Activated naive CD4-positive, alpha-beta T cell treated with anti-CD3 and anti-CD28 coated beads for 36 hours (primary cell): Measurements from ENCODE around the gene DOCK1. TPM values are rescaled to one million over a fixed set of nuclear protein-coding genes. Genes with fewer than 3 reads are reported as not detected.
"Not testable (repeated sequence)": the region's sequence is repeated elsewhere in the genome, so short reads cannot be mapped to it uniquely, and the experiment has no call there.

Source experiments
- CTCF ChIA-PET: fragments of 350-600 bp; sonication (Branson Sonifier 250); formaldehyde crosslinking; loops from one replicate; lab custom pipeline; 2021; ENCODE audit warnings: antibody characterized with exemption; lab: Charles Lee
- DNase-seq: peaks from one replicate; pipeline ENCODE4 v3.0.0-alpha.2; 2020
- H3K27ac Mint-ChIP-seq: one replicate; pipeline ENCODE4 v1.8.0; 2021; ENCODE audit warnings: mild to moderate bottlenecking, mixed read lengths
- H3K27me3 Mint-ChIP-seq: one replicate; pipeline ENCODE4 v1.8.0; 2021; ENCODE audit warnings: low read depth, mixed read lengths
- H3K36me3 Mint-ChIP-seq: one replicate; pipeline ENCODE4 v1.8.0; 2021; ENCODE audit warnings: low read depth, mixed read lengths
- H3K4me1 Mint-ChIP-seq: one replicate; pipeline ENCODE4 v1.8.0; 2021; ENCODE audit warnings: low read depth, mixed read lengths
- H3K4me3 Mint-ChIP-seq: one replicate; pipeline ENCODE4 v1.8.0; 2021; ENCODE audit warnings: mild to moderate bottlenecking, moderate library complexity, mixed read lengths
- H3K9me3 Mint-ChIP-seq: one replicate; pipeline ENCODE4 v1.8.0; 2021; ENCODE audit warnings: mixed read lengths
- intact Hi-C: fragments of 100-400 bp; cut with micrococcal nuclease; formaldehyde crosslinking; loops from one replicate; pipeline ENCODE4 v1.15.1; 2023
- total RNA-seq, 2 experiments: library from RNA; stranded (reverse); gene quantifications; one replicate each; pipeline ENCODE4 v1.2.3, GENCODE V29; 2021

Gene DOCK1
- total RNA-seq, 2 experiments from 2014 or later = 0.49 to 0.72 TPM

- CTCF ChIA-PET = interaction anchor here (0.6 kb wide), 1 partner anchor 407 kb away, joined by 3 read pairs; no protein-coding TSS in a partner anchor
- H3K4me1 Mint-ChIP-seq = peaks cover 2% of the 10 kb centered on the region
These were observed 378.3 kb downstream of the DOCK1 start for GRCh38 chr10:127283576-127283975.

GRCh38 chr10:127290850-127291249 is 385.6 kb downstream of the DOCK1 start:
- intact Hi-C loops = loop anchor here (10.0 kb wide), 1 partner anchor 1396 kb away; the partner anchor contains the start of gene FANK1
- H3K4me3 Mint-ChIP-seq = no peak overlapping the region
- peaks cover 6% of the 10 kb centered on the region for H3K36me3 Mint-ChIP-seq

More at GRCh38 chr10:127283576-127283975, 378.3 kb downstream of the DOCK1 start:
- peaks cover 4% of the 10 kb centered on the region for H3K9me3 Mint-ChIP-seq
- no peak overlapping the region for H3K27ac Mint-ChIP-seq
- no peak for DNase-seq
- H3K27me3 Mint-ChIP-seq = peaks cover 14% of the 10 kb centered on the region
- intact Hi-C loops = no loop called here
- peaks cover 3% of the 10 kb centered on the region for H3K36me3 Mint-ChIP-seq
- no peak overlapping the region for H3K4me3 Mint-ChIP-seq

GRCh38 chr10:127291329-127291728 is 386.1 kb downstream of the DOCK1 start:
- intact Hi-C loops = loop anchor here (10.0 kb wide), 1 partner anchor 1397 kb away; the partner anchor contains the start of gene FANK1
- Mint-ChIP-seq H3K9me3 (peaks cover 4% of the 10 kb centered on the region), H3K36me3 (peaks cover 6% of the 10 kb centered on the region), H3K4me3 (no peak overlapping the region), H3K27me3 (peaks cover 41% of the 10 kb centered on the region), H3K4me1 (peaks cover 27% of the 10 kb centered on the region), H3K27ac (no peak overlapping the region)
- DNase-seq = no peak
- CTCF ChIA-PET = interaction anchor here (0.6 kb wide), 1 partner anchor 141 kb away, joined by 3 read pairs; no protein-coding TSS in a partner anchor

More at GRCh38 chr10:127290850-127291249, 385.6 kb downstream of the DOCK1 start:
- no peak overlapping the region for H3K27ac Mint-ChIP-seq
- CTCF ChIA-PET = interaction anchor here (0.6 kb wide), 1 partner anchor 141 kb away, joined by 3 read pairs; no protein-coding TSS in a partner anchor
- no peak for DNase-seq
- peaks cover 4% of the 10 kb centered on the region for H3K9me3 Mint-ChIP-seq
- H3K4me1 Mint-ChIP-seq = peaks cover 25% of the 10 kb centered on the region
- peaks cover 40% of the 10 kb centered on the region for H3K27me3 Mint-ChIP-seq

GRCh38 chr10:127292888-127293287 is 387.7 kb downstream of the DOCK1 start:
- Mint-ChIP-seq H3K4me1 (peaks cover 27% of the 10 kb centered on the region), H3K27me3 (peaks cover 37% of the 10 kb centered on the region), H3K4me3 (no peak overlapping the region), H3K9me3 (peaks cover 4% of the 10 kb centered on the region), H3K36me3 (peaks cover 6% of the 10 kb centered on the region), H3K27ac (peak overlapping the region; percentile 27)
- CTCF ChIA-PET = no interaction called here
- intact Hi-C loops = loop anchor here (1.0 to 10.0 kb wide), 2 partner anchors 39 to 1398 kb away; partner anchors contain the start of gene FANK1
- no peak for DNase-seq

- DNase-seq = peak; percentile 80
- H3K27ac Mint-ChIP-seq = no peak overlapping the region
These were observed 388.4 kb downstream of the DOCK1 start for GRCh38 chr10:127293640-127294039.

GRCh38 chr10:127296696-127297095 is 391.5 kb downstream of the DOCK1 start:
- DNase-seq = no peak
- no peaks in the 10 kb centered on the region for H3K9me3 Mint-ChIP-seq
- CTCF ChIA-PET = no interaction called here
- intact Hi-C loops = loop anchor here (10.0 kb wide), 1 partner anchor 1402 kb away; the partner anchor contains the start of gene FANK1
- H3K4me3 Mint-ChIP-seq = no peak overlapping the region
- H3K27me3 Mint-ChIP-seq = peaks cover 25% of the 10 kb centered on the region
- no peak overlapping the region for H3K27ac Mint-ChIP-seq
- H3K36me3 Mint-ChIP-seq = peaks cover 3% of the 10 kb centered on the region
- H3K4me1 Mint-ChIP-seq = peaks cover 27% of the 10 kb centered on the region

More at GRCh38 chr10:127293640-127294039, 388.4 kb downstream of the DOCK1 start:
- Mint-ChIP-seq H3K36me3 (peaks cover 3% of the 10 kb centered on the region), H3K9me3 (no peaks in the 10 kb centered on the region), H3K4me1 (peaks cover 27% of the 10 kb centered on the region), H3K27me3 (peaks cover 35% of the 10 kb centered on the region), H3K4me3 (no peak overlapping the region)
- CTCF ChIA-PET = no interaction called here
- intact Hi-C loops = loop anchor here (1.0 to 10.0 kb wide), 2 partner anchors 39 to 1399 kb away; partner anchors contain the start of gene FANK1

- no peak for DNase-seq
- Mint-ChIP-seq H3K4me1 (peaks cover 15% of the 10 kb centered on the region), H3K36me3 (peaks cover 3% of the 10 kb centered on the region), H3K9me3 (no peaks in the 10 kb centered on the region), H3K27me3 (peaks cover 18% of the 10 kb centered on the region), H3K4me3 (no peak overlapping the region), H3K27ac (no peak overlapping the region)
- intact Hi-C loops = loop anchor here (10.0 kb wide), 1 partner anchor 1404 kb away; the partner anchor contains the start of gene FANK1
- CTCF ChIA-PET = no interaction called here
These were observed 393.2 kb downstream of the DOCK1 start for GRCh38 chr10:127298381-127298780.

- H3K9me3 Mint-ChIP-seq, DNase-seq, H3K36me3 Mint-ChIP-seq, H3K27ac Mint-ChIP-seq, CTCF ChIA-PET, H3K4me3 Mint-ChIP-seq, H3K4me1 Mint-ChIP-seq: not testable (repeated sequence)
- H3K27me3 Mint-ChIP-seq = peaks cover 12% of the 10 kb centered on the region
- intact Hi-C loops = loop anchor here (10.0 kb wide), 1 partner anchor 1404 kb away; the partner anchor contains the start of gene FANK1
These were observed 394.0 kb downstream of the DOCK1 start for GRCh38 chr10:127299192-127299591.

- Mint-ChIP-seq H3K36me3 (no peaks in the 10 kb centered on the region), H3K27ac (no peak overlapping the region), H3K4me1 (peaks cover 3% of the 10 kb centered on the region), H3K4me3 (no peak overlapping the region), H3K27me3 (peaks cover 12% of the 10 kb centered on the region), H3K9me3 (no peaks in the 10 kb centered on the region)
- DNase-seq = no peak
- intact Hi-C loops = loop anchor here (10.0 kb wide), 1 partner anchor 1405 kb away; the partner anchor contains the start of gene FANK1
- CTCF ChIA-PET = no interaction called here
These were observed 394.9 kb downstream of the DOCK1 start for GRCh38 chr10:127299956-127300689.

GRCh38 chr10:127300868-127301321 is 395.7 kb downstream of the DOCK1 start:
- no peak for DNase-seq
- intact Hi-C loops = no loop called here
- CTCF ChIA-PET = no interaction called here
- no peaks in the 10 kb centered on the region for H3K36me3 Mint-ChIP-seq
- H3K27ac Mint-ChIP-seq = no peak overlapping the region
- peaks cover 12% of the 10 kb centered on the region for H3K27me3 Mint-ChIP-seq
- H3K9me3 Mint-ChIP-seq = no peaks in the 10 kb centered on the region
- H3K4me3 Mint-ChIP-seq = no peak overlapping the region
- H3K4me1 Mint-ChIP-seq = peaks cover 2% of the 10 kb centered on the region

GRCh38 chr10:127302343-127302742 is 397.1 kb downstream of the DOCK1 start:
- Mint-ChIP-seq H3K27me3 (peaks cover 13% of the 10 kb centered on the region), H3K4me3 (no peak overlapping the region), H3K4me1 (no peaks in the 10 kb centered on the region), H3K27ac (no peak overlapping the region), H3K36me3 (no peaks in the 10 kb centered on the region), H3K9me3 (no peaks in the 10 kb centered on the region)
- intact Hi-C loops = no loop called here
- DNase-seq = no peak
- CTCF ChIA-PET = no interaction called here

- Mint-ChIP-seq H3K27me3 (peaks cover 12% of the 10 kb centered on the region), H3K36me3 (no peaks in the 10 kb centered on the region), H3K4me1 (no peaks in the 10 kb centered on the region), H3K4me3 (no peak overlapping the region), H3K9me3 (no peaks in the 10 kb centered on the region), H3K27ac (no peak overlapping the region)
- intact Hi-C loops = no loop called here
- no peak for DNase-seq
- CTCF ChIA-PET = no interaction called here
These were observed 397.9 kb downstream of the DOCK1 start for GRCh38 chr10:127303105-127303504.
